Epithelial cell of umbilical artery (primary cell): ENCODE measurements around the gene TGM4. TPM values are rescaled to one million over a fixed set of nuclear protein-coding genes. Genes with fewer than 3 reads are reported as not detected.

Source experiments
- total RNA-seq: library from RNA; depleted of rRNA; stranded (reverse); fragments of >200 nt; gene quantifications from 2 replicates; pipeline ENCODE4 v1.2.3, GENCODE V29; 2014

TGM4 gene
- 0.15 TPM in 1 of 2 replicates, not detected in the other for total RNA-seq

GRCh38 chr3:44874308-44874707, at the start of gene TGM4:
Gene TGM4, plus strand, starts transcription at chr3:44874608. Its CDS starts 71 bp downstream, at chr3:44874679.

GRCh38 chr3:44861412-44862225, 12.8 kb upstream of the TGM4 start, which contains the start of gene TMEM42:
Gene TMEM42, plus strand, starts transcription at chr3:44861912. Its CDS starts 13 bp downstream, at chr3:44861925.

Other genes with a start within 250 kb of the TGM4 start
- 8.8 and 10.6 TPM in 2 replicates for gene ZNF197, start 249.6 kb upstream of the TGM4 start, total RNA-seq
- gene ZNF35, start 225.9 kb upstream of the TGM4 start, total RNA-seq, result 15.8 and 21.4 TPM in 2 replicates
- 3.6 and 3.9 TPM in 2 replicates for gene ZNF502, start 161.9 kb upstream of the TGM4 start, total RNA-seq
- gene ZNF501, start 145.0 kb upstream of the TGM4 start, total RNA-seq, result 3.2 and 5.8 TPM in 2 replicates
- 16.2 and 18.8 TPM in 2 replicates for gene KIAA1143, start 113.0 kb upstream of the TGM4 start, total RNA-seq
- gene KIF15, start 112.8 kb upstream of the TGM4 start, total RNA-seq, result 15.3 and 19.9 TPM in 2 replicates
- gene TMEM42, start 12.7 kb upstream of the TGM4 start, total RNA-seq, result 11.9 and 12.0 TPM in 2 replicates
- gene ZDHHC3, start 101.6 kb downstream of the TGM4 start, total RNA-seq, result 28.9 and 37.7 TPM in 2 replicates
- 66.9 and 96.8 TPM in 2 replicates for gene EXOSC7, start 101.6 kb downstream of the TGM4 start, total RNA-seq
- gene CLEC3B, start 151.7 kb downstream of the TGM4 start, total RNA-seq, result 0.32 and 0.61 TPM in 2 replicates